GM12878 (cell line): ENCODE data around the gene METTL23. TPM values are rescaled to one million over a fixed set of nuclear protein-coding genes. Genes with fewer than 3 reads are reported as not detected.

ENCODE experiments used
- ATAC-seq: fragments of 200-7000 bp; cut with Tn5 transposase; 3 replicates; pipeline ENCODE4 v1.9.1; 2020; ENCODE audit warnings: mild to moderate bottlenecking, moderate library complexity
- BruUV-seq: library from RNA; stranded (reverse); fragments of 400-500 nt; replicated peaks from 2 replicates; lab custom pipeline; 2021; lab: Mats Ljungman, UMichigan
- CTCF ChIA-PET: fragments of 300-600 bp; sonication (Branson Sonifier 250); formaldehyde crosslinking; extraction: SDS; loops from one replicate; lab custom pipeline; 2021; ENCODE audit warnings: inconsistent platforms; lab: Yijun Ruan, JAX
- POLR2A ChIA-PET: fragments of 350-600 bp; formaldehyde crosslinking; extraction: SDS; loops from one replicate; lab custom pipeline; 2021; ENCODE audit warnings: inconsistent platforms; lab: Charles Lee
- RAD21 ChIA-PET: fragments of 300-600 bp; sonication (Branson Sonifier 250); formaldehyde crosslinking; loops from one replicate; lab custom pipeline; 2023; ENCODE audit warnings: antibody characterized with exemption; ENCODE audit not compliant: unreplicated experiment; lab: Charles Lee
- SMC1A ChIA-PET: fragments of 300-600 bp; sonication (Branson Sonifier 250); formaldehyde crosslinking; loops from one replicate; lab custom pipeline; 2023; ENCODE audit not compliant: unreplicated experiment, uncharacterized antibody; lab: Charles Lee
- DNase-seq: peaks from one replicate; pipeline ENCODE4 v3.0.0-alpha.2; 2011; ENCODE audit warnings: low read depth, low spot score
- FAIRE-seq: peaks from 3 replicates; lab custom pipeline; 2011; peaks lifted over from hg19 to GRCh38; lab: Jason Lieb, UNC
- H2AFZ ChIP-seq: 2 replicates; pipeline ENCODE4 v1.6.0; 2011; ENCODE audit warnings: low read depth, low read length, control low read depth; ENCODE audit not compliant: control insufficient read depth
- H3K27ac ChIP-seq: 2 replicates; pipeline ENCODE4 v1.5.1; 2011; ENCODE audit warnings: control low read depth; ENCODE audit not compliant: control insufficient read depth, insufficient read depth
- H3K27me3 ChIP-seq, 2 experiments: replicated peaks in 1 of 2; 2 replicates each; pipeline versions ENCODE4 v1.6.0 to v1.6.1; 2011; ENCODE audit warnings: low read length in 1 of 2; ENCODE audit not compliant: control insufficient read depth in 2 of 2, insufficient read depth in 2 of 2
- H3K36me3 ChIP-seq, 2 experiments: 2 replicates each; pipeline ENCODE4 v1.5.1; 2011; ENCODE audit warnings: low read length in 1 of 2; ENCODE audit not compliant: control insufficient read depth in 2 of 2, insufficient read depth in 2 of 2
- H3K4me1 ChIP-seq: 2 replicates; pipeline ENCODE4 v1.6.1; 2011; ENCODE audit warnings: mild to moderate bottlenecking, low read length, moderate library complexity, mixed read lengths; ENCODE audit not compliant: control insufficient read depth, insufficient read depth
- H3K4me2 ChIP-seq: 2 replicates; pipeline ENCODE4 v1.6.0; 2011; ENCODE audit warnings: control low read depth; ENCODE audit not compliant: control insufficient read depth, insufficient read depth
- H3K4me3 ChIP-seq: fragments of 200-600 bp; sonication (generic); 2 replicates; pipeline ENCODE4 v1.5.1; 2016
- H3K79me2 ChIP-seq: 2 replicates; pipeline ENCODE4 v1.6.0; 2011; ENCODE audit warnings: low read length; ENCODE audit not compliant: control insufficient read depth, insufficient read depth
- H3K9ac ChIP-seq: 2 replicates; pipeline ENCODE4 v1.8.0; 2011; ENCODE audit warnings: low read length, control low read depth, mixed read lengths; ENCODE audit not compliant: control insufficient read depth, insufficient read depth
- H3K9me3 ChIP-seq: replicated peaks from 3 replicates; pipeline ENCODE4 v1.5.1; 2011; ENCODE audit warnings: mild to moderate bottlenecking, low read length; ENCODE audit not compliant: control insufficient read depth, insufficient read depth
- H4K20me1 ChIP-seq: 2 replicates; pipeline ENCODE4 v1.6.0; 2011; ENCODE audit not compliant: control insufficient read depth, insufficient read depth
- CHD2 ChIP-seq: IDR thresholded peaks from 2 replicates; pipeline ENCODE4 v1.6.1; 2011; ENCODE audit warnings: low read depth, low read length, improper control_type of control experiment, borderline replicate concordance
- DPF2 ChIP-seq: fragments of 450-650 bp; IDR thresholded peaks from 2 replicates; pipeline ENCODE4 v1.6.1; 2017; ENCODE audit warnings: mild to moderate bottlenecking
- KAT2A ChIP-seq: conservative IDR thresholded peaks from 2 replicates; pipeline ENCODE4 v1.6.1; 2011; ENCODE audit warnings: low read depth, low read length; ENCODE audit not compliant: control insufficient read depth
- PML ChIP-seq: IDR thresholded peaks from 2 replicates; pipeline ENCODE4 v1.6.1; 2012; ENCODE audit warnings: low read length, inconsistent platforms
- SMAD1 ChIP-seq: fragments of 450-650 bp; IDR thresholded peaks from 2 replicates; pipeline ENCODE4 v1.6.1; 2018; ENCODE audit warnings: mild to moderate bottlenecking, low read depth; ENCODE audit not compliant: partially characterized antibody
- YBX1 ChIP-seq: fragments of 450-650 bp; IDR thresholded peaks from 2 replicates; pipeline ENCODE4 v1.6.1; 2016; ENCODE audit warnings: antibody characterized with exemption
- ZBTB11 ChIP-seq: fragments of 450-650 bp; formaldehyde crosslinking; IDR thresholded peaks from 2 replicates; pipeline ENCODE4 v1.5.0; 2022; ENCODE audit warnings: mild to moderate bottlenecking, missing genetic modification characterization
- ZBTB40 ChIP-seq: fragments of 450-650 bp; IDR thresholded peaks from 2 replicates; pipeline ENCODE4 v1.6.1; 2016; ENCODE audit warnings: mild to moderate bottlenecking, moderate library complexity, borderline replicate concordance
- ZZZ3 ChIP-seq: IDR thresholded peaks from 2 replicates; pipeline ENCODE4 v1.6.1; 2011; ENCODE audit warnings: low read depth; ENCODE audit not compliant: control insufficient read depth, insufficient read length
- WGBS: methylation state at CpG from one replicate; pipeline ENCODE4 v1.1.6; 2016; ENCODE audit warnings: low lambda C conversion rate; ENCODE audit not compliant: insufficient replicate concordance, insufficient coverage; ENCODE audit errors: missing lambda C conversion rate; 5-methylcytosine and 5-hydroxymethylcytosine counted together
- in situ Hi-C: fragments of 300-500 bp; cut with MboI; formaldehyde crosslinking; loops from 9 replicates; pipeline ENCODE4 v1.14.3; 2018; ENCODE audit warnings: mixed read lengths
- intact Hi-C: fragments of 100-400 bp; cut with micrococcal nuclease; formaldehyde crosslinking; loops from one replicate; pipeline ENCODE4 v1.14.2; 2022; ENCODE audit not compliant: unreplicated experiment
- polyA plus RNA-seq, 11 experiments: library from polyadenylated mRNA; depleted of rRNA in 4 of 11; unstranded in 6 of 11; stranded (reverse) in 5 of 11; fragments of >200 nt; fragmentation: Nextera tagmentation in 4 of 11; fragmentation: Illumina TruSeq in 1 of 11; extraction: Ambion mirVana in 4 of 11; extraction: Trizol in 1 of 11; gene quantifications; 1 replicate in 1 of 11; 2 replicates in 10 of 11; pipeline versions ENCODE4 v1.2.1 to v1.2.3, GENCODE V29; 2011 to 2016; ENCODE audit warnings: inconsistent platforms in 2 of 11, missing spikeins in 2 of 11, low read depth in 1 of 11
- total RNA-seq, 4 experiments: library from RNA; depleted of rRNA in 3 of 4; stranded (reverse); fragments of >200 nt in 3 of 4; fragmentation: Illumina TruSeq in 1 of 4; extraction: Trizol in 1 of 4; gene quantifications; 2 replicates each; pipeline versions ENCODE4 v1.2.1 to v1.2.3, GENCODE V29; 2013 to 2021

METTL23 gene
- total and polyA plus RNA-seq, 10 of the 15 experiments (the other 5 are each of a cell fraction or from before 2014, with no cell fraction given), result 25.6 to 61.5 (median 30.9) TPM

- no peak for TF ChIP-seq ZBTB40
- TF ChIP-seq SMAD1, result no peak
- no peak for TF ChIP-seq KAT2A
- TF ChIP-seq CHD2, result no peak
These were observed 12.9 kb upstream of the METTL23 start (continued) for GRCh38 chr17:76713765-76714164.

GRCh38 chr17:76714336-76714735, 12.3 kb upstream of the METTL23 start:
- CTCF ChIA-PET, result interaction anchor here (0.9 to 6.5 kb wide), 18 partner anchors 8 to 193 kb away, joined by 3 to 65 read pairs (median 4); partner anchors contain the start of genes JMJD6 and METTL23

More at GRCh38 chr17:76714336-76714735, 12.3 kb upstream of the METTL23 start:
- Histone ChIP-seq H3K36me3 (peaks cover 10 to 36% of the 10 kb centered on the region in 2 experiments), H3K4me2 (no peak overlapping the region), H2AFZ (no peak overlapping the region), H3K4me1 (peaks cover 8% of the 10 kb centered on the region), H3K9me3 (no peaks in the 10 kb centered on the region), H3K79me2 (no peaks in the 10 kb centered on the region), H3K27ac (no peak overlapping the region), H4K20me1 (peaks cover 5% of the 10 kb centered on the region), H3K9ac (no peak overlapping the region), H3K27me3 (no peaks in the 10 kb centered on the region; a peak in 1 of 4 replicates), H3K4me3 (no peak overlapping the region)
- TF ChIP-seq ZBTB11, result no peak
- no peak for TF ChIP-seq DPF2
- TF ChIP-seq PML, result no peak
- TF ChIP-seq ZZZ3, result no peak
- TF ChIP-seq YBX1, result no peak
- ChIA-PET POLR2A (interaction anchor here (1.3 kb wide), 1 partner anchor 12 kb away, joined by 3 read pairs; the partner anchor contains the start of genes JMJD6 and METTL23), SMC1A (interaction anchor here (1.0 to 2.0 kb wide), 4 partner anchors 13 to 156 kb away, joined by 3 to 7 read pairs (median 4); no protein-coding TSS in a partner anchor), RAD21 (interaction anchor here (1.6 kb wide), 1 partner anchor 33 kb away, joined by 10 read pairs; no protein-coding TSS in a partner anchor)
- ATAC-seq (no peak), FAIRE-seq (no peak), DNase-seq (no peak)
- WGBS, result 82% methylated on average over 5 of the region's 5 CpGs
- no TSS peak for BruUV-seq
- in situ Hi-C loops, result no loop called here
- intact Hi-C loops, result loop anchor here (10.0 kb wide), 1 partner anchor 90 kb away; no protein-coding TSS in a partner anchor
